ENCODE data around the gene MMS19.
A peak's percentile ranks its signal among the peaks of the same experiment; 100 is the strongest.

Gene MMS19

GRCh38 chr10:97445722-97446639, 52.2 kb downstream of the MMS19 start, which contains the start of the genes EXOSC1 and ZDHHC16:
Gene EXOSC1, minus strand, starts transcription at chr10:97446006. Its CDS starts 21 bp downstream, at chr10:97445985.
Gene ZDHHC16, plus strand, starts transcription at chr10:97446175. Its CDS starts 5,501 bp downstream, at chr10:97451676.
- H4K20me1 ChIP-seq (ENCODE audit: low read depth, low read length) = no peaks in the 10 kb centered on the region; the same call in 1 of the 2 replicates
- TF ChIP-seq CTCF (IDR thresholded peaks at IDR 0.05; ENCODE audit: insufficient read depth, low read length, poor library complexity, severe bottlenecking) (no peak), EZH2phosphoT487 (conservative IDR thresholded peaks at IDR 0.05; ENCODE audit: low read length) (no peak)
- H3K4me2 ChIP-seq (ENCODE audit: low read depth, low read length, poor library complexity, severe bottlenecking) = peak within 1 kb of the TSS; percentile 81
- no peaks in the 10 kb centered on the region for H3K9me2 ChIP-seq (replicated peaks; ENCODE audit: insufficient read depth, low read length)
- peak within 1 kb of the TSS; percentile 54 for H3K27ac ChIP-seq (ENCODE audit: low read depth, low read length)
- peaks cover 58% of the 10 kb centered on the region for H3K79me2 ChIP-seq (ENCODE audit: insufficient read depth, low read length)
- H3K4me3 ChIP-seq (ENCODE audit: insufficient read depth, low read length, poor library complexity, severe bottlenecking) = peak within 1 kb of the TSS; percentile 71
- peak within 1 kb of the TSS; percentile 65 for H3K9ac ChIP-seq (ENCODE audit: low read length)
- H3F3A ChIP-seq (ENCODE audit: insufficient read depth) = no peaks in the 10 kb centered on the region
- no peaks in the 10 kb centered on the region for H3K27me3 ChIP-seq (ENCODE audit: low read length)
- peak within 1 kb of the TSS; percentile 73 for H2AFZ ChIP-seq (ENCODE audit: low read depth, low read length, severe bottlenecking)
- no peaks in the 10 kb centered on the region for H3K36me3 ChIP-seq (ENCODE audit: low read length)
- H3K9me3 ChIP-seq (ENCODE audit: insufficient read depth, low read length) = no peaks in the 10 kb centered on the region

GRCh38 chr10:97445357-97445721, 52.9 kb downstream of the MMS19 start:
- H3K9ac ChIP-seq (ENCODE audit: low read length) = peak overlapping the region; percentile 65
- H3K9me3 ChIP-seq (ENCODE audit: insufficient read depth, low read length) = no peaks in the 10 kb centered on the region
- no peaks in the 10 kb centered on the region for H3K9me2 ChIP-seq (replicated peaks; ENCODE audit: insufficient read depth, low read length)
- H3K27me3 ChIP-seq (ENCODE audit: low read length) = no peaks in the 10 kb centered on the region
- TF ChIP-seq CTCF (IDR thresholded peaks at IDR 0.05; ENCODE audit: insufficient read depth, low read length, poor library complexity, severe bottlenecking) (no peak), EZH2phosphoT487 (conservative IDR thresholded peaks at IDR 0.05; ENCODE audit: low read length) (no peak)
- H3K27ac ChIP-seq (ENCODE audit: low read depth, low read length) = peak overlapping the region; percentile 9; the same call in 1 of the 2 replicates
- H3K79me2 ChIP-seq (ENCODE audit: insufficient read depth, low read length) = peaks cover 55% of the 10 kb centered on the region
- H4K20me1 ChIP-seq (ENCODE audit: low read depth, low read length) = no peaks in the 10 kb centered on the region; the same call in 1 of the 2 replicates
- no peaks in the 10 kb centered on the region for H3F3A ChIP-seq (ENCODE audit: insufficient read depth)
- peak overlapping the region; percentile 71 for H3K4me3 ChIP-seq (ENCODE audit: insufficient read depth, low read length, poor library complexity, severe bottlenecking)
- peak overlapping the region; percentile 48 for H2AFZ ChIP-seq (ENCODE audit: low read depth, low read length, severe bottlenecking)
- peak overlapping the region; percentile 81 for H3K4me2 ChIP-seq (ENCODE audit: low read depth, low read length, poor library complexity, severe bottlenecking)
- no peaks in the 10 kb centered on the region for H3K36me3 ChIP-seq (ENCODE audit: low read length)

- peak overlapping the region; percentile 81 for H3K4me2 ChIP-seq (ENCODE audit: low read depth, low read length, poor library complexity, severe bottlenecking)
- no peaks in the 10 kb centered on the region for H3K9me2 ChIP-seq (replicated peaks; ENCODE audit: insufficient read depth, low read length)
- H3K4me3 ChIP-seq (ENCODE audit: insufficient read depth, low read length, poor library complexity, severe bottlenecking) = peak overlapping the region; percentile 71
- H3K9me3 ChIP-seq (ENCODE audit: insufficient read depth, low read length) = no peaks in the 10 kb centered on the region
- no peaks in the 10 kb centered on the region for H3K27me3 ChIP-seq (ENCODE audit: low read length)
- no peaks in the 10 kb centered on the region for H3K36me3 ChIP-seq (ENCODE audit: low read length)
- no peaks in the 10 kb centered on the region; the same call in 1 of the 2 replicates for H4K20me1 ChIP-seq (ENCODE audit: low read depth, low read length)
- no peaks in the 10 kb centered on the region for H3F3A ChIP-seq (ENCODE audit: insufficient read depth)
- peak overlapping the region; percentile 65; the same call in 1 of the 2 replicates for H3K9ac ChIP-seq (ENCODE audit: low read length)
- H3K27ac ChIP-seq (ENCODE audit: low read depth, low read length) = no peak overlapping the region
- peaks cover 47% of the 10 kb centered on the region for H3K79me2 ChIP-seq (ENCODE audit: insufficient read depth, low read length)
- no peak for TF ChIP-seq EZH2phosphoT487 (conservative IDR thresholded peaks at IDR 0.05; ENCODE audit: low read length)
- TF ChIP-seq CTCF (IDR thresholded peaks at IDR 0.05; ENCODE audit: insufficient read depth, low read length, poor library complexity, severe bottlenecking) = no peak
- H2AFZ ChIP-seq (ENCODE audit: low read depth, low read length, severe bottlenecking) = no peak overlapping the region
Measured at GRCh38 chr10:97444212-97444611, 54.0 kb downstream of the MMS19 start.

All from SU-DHL-6 (cell line).